GM19328 (cell line): Measurements from ENCODE around the gene CLASP2.
"Not testable (repeated sequence)": the region's sequence is repeated elsewhere in the genome, so short reads cannot be mapped to it uniquely, and the experiment has no call there.

Source experiments
- ATAC-seq: cut with Tn5 transposase; IDR thresholded peaks from one replicate; pipeline ENCODE4 v1.9.1; 2021; ENCODE audit warnings: mild to moderate bottlenecking, moderate library complexity; ENCODE audit not compliant: unreplicated experiment

The CLASP2 gene

DNA sequence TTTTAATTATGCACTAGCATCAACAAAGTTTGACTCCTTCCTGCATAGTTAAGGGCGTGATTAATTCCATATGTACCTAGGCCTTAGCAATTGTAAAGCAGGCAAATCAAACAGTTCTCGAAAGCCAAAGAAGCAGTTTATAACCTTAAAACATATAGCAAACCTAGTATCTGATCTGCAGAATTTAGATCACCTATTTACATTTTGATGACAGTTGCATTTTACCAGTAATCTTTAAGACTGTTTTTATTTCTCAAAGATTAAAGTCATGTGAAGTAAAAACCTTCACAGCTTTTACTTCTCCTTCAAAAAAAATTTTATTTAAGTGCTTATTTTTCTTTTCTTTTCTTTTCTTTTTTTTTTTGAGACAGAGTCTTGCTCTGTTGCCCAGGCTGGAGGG, 257.0 kb downstream of the CLASP2 start:
- no peak for ATAC-seq

- ATAC-seq: not testable (repeated sequence)
Observed at GRCh38 chr3:33459577-33459976, 258.5 kb downstream of the CLASP2 start.

GRCh38 chr3:33458446-33458845, 259.6 kb downstream of the CLASP2 start:
- ATAC-seq: no peak

DNA sequence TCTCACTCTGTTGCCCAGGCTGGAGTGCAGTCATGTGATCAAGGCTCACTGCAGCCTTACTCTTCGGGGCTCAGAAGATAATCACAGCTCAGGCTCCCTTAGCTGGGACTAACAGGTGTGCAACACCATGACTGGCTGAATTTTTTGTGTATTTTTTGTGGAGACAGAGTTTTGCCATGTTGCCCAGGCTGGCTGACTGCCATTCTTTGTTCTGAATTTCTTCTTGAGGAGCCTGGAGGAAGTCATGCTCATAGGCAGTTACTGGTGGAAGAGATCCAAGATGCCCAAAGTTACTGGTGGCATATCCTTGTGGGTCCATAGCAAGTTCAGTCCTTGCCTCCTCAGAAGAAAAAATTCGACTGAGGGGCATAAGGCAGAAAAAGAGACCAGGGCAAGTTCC, 261.3 kb downstream of the CLASP2 start:
- ATAC-seq: no peak

- ATAC-seq: no peak
Observed at GRCh38 chr3:33453331-33453761, 264.7 kb downstream of the CLASP2 start.

DNA sequence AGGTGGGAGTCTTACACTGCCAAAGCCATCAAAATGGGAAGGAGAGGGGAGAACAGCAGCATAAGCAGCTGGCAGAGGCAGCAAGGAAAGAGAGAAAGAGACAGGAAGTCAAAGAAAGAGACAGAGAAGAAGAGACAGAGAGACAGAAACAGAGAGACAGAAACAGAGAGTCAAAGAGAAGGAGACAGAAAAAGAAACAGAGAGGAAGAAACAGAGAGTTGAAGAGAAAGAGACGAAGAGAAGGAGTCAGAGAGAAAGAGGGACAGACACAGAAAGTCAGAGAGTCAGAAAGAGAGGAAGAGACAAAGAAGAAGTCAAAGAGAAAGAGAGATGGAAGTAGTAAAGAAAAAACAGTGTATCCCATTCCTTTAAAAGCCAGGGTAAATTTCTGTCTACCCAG, 266.1 kb downstream of the CLASP2 start:
- ATAC-seq: not testable (repeated sequence)

- no peak for ATAC-seq
Observed at GRCh38 chr3:33447958-33448357, 270.1 kb downstream of the CLASP2 start.

DNA sequence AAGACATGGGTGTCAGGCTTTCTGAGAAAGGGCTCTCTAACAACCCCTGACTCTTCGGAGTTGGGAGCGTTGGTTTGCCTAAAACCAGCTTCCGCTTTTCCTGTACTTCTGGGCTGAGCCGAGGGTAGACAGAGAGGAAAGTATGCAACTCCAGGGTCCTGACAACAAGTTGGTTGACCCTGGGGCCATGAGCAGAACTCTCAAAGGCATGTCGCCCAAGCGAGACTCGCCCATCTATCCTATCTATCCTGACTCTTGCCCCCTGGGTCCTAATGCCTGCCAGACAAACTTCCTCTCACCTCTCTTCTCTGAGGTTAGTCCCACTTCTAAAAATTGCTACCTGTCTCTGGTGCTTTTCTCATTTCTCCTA, 270.8 kb downstream of the CLASP2 start:
- not testable (repeated sequence) for ATAC-seq
